GM19099 (cell line): Measurements from ENCODE around the gene GSN.

Experiments
- POLR2A ChIP-seq: IDR thresholded peaks from 3 replicates; pipeline ENCODE4 v1.6.1; 2011; ENCODE audit warnings: low read depth; ENCODE audit not compliant: insufficient read length; ENCODE audit errors: extremely low read depth

Gene GSN

GRCh38 chr9:121300283-121301119, 32.5 kb downstream of the GSN start:
- TF ChIP-seq POLR2A: no peak

- TF ChIP-seq POLR2A: no peak
These were observed 33.9 kb downstream of the GSN start for GRCh38 chr9:121301881-121302286.

- no peak for TF ChIP-seq POLR2A
These were observed 34.4 kb downstream of the GSN start for GRCh38 chr9:121302341-121302740.

- no peak for TF ChIP-seq POLR2A
These were observed 34.8 kb downstream of the GSN start for GRCh38 chr9:121302786-121303185.

- no peak for TF ChIP-seq POLR2A
These were observed 35.8 kb downstream of the GSN start for GRCh38 chr9:121303456-121304451.

- no peak for TF ChIP-seq POLR2A
These were observed 36.7 kb downstream of the GSN start for GRCh38 chr9:121304707-121305106.

GRCh38 chr9:121305269-121305994, 37.5 kb downstream of the GSN start:
- TF ChIP-seq POLR2A: no peak

- no peak for TF ChIP-seq POLR2A
These were observed 40.0 kb downstream of the GSN start for GRCh38 chr9:121307976-121308375.

GRCh38 chr9:121308765-121309164, 40.8 kb downstream of the GSN start:
- no peak for TF ChIP-seq POLR2A

GRCh38 chr9:121309171-121309570, 41.2 kb downstream of the GSN start:
- TF ChIP-seq POLR2A: no peak

- no peak for TF ChIP-seq POLR2A
These were observed 42.0 kb downstream of the GSN start for GRCh38 chr9:121309833-121310425.

- no peak for TF ChIP-seq POLR2A
These were observed 42.6 kb downstream of the GSN start for GRCh38 chr9:121310571-121310970.

GRCh38 chr9:121312169-121312568, 44.2 kb downstream of the GSN start:
- no peak for TF ChIP-seq POLR2A

GRCh38 chr9:121313458-121314152, 45.6 kb downstream of the GSN start:
- TF ChIP-seq POLR2A: no peak

GRCh38 chr9:121316378-121316777, 48.4 kb downstream of the GSN start:
- TF ChIP-seq POLR2A: no peak
